Stimulated activated CD8-positive, alpha-beta memory T cell treated with anti-CD3 and anti-CD28 coated beads, Interleukin-7, amount 100 ng/mL, for 1 hour (primary cell): Measurements from ENCODE around the gene PYGL.
A peak's percentile ranks its signal among the peaks of the same experiment; 100 is the strongest.

Source experiments
- DNase-seq, 2 donors: peaks; one replicate each; pipeline ENCODE4 v3.0.0-alpha.2; 2020; ENCODE audit warnings: low read depth in 2 of 2

Gene PYGL

GRCh38 chr14:50874757-50875156, 69.5 kb downstream of the PYGL start:
- no peak for DNase-seq

- no peak for DNase-seq
Measured at GRCh38 chr14:50871914-50872732, 72.2 kb downstream of the PYGL start, which contains the start of gene ABHD12B. TSS of gene ABHD12B (plus strand) at chr14:50872053. CDS start at chr14:50872175, 122 bp downstream.

- no peak for DNase-seq
Measured at GRCh38 chr14:50871228-50871627, 73.1 kb downstream of the PYGL start.

GRCh38 chr14:50865391-50866076, 78.7 kb downstream of the PYGL start:
- no peak for DNase-seq

- no peak for DNase-seq
Measured at GRCh38 chr14:50864946-50865345, 79.3 kb downstream of the PYGL start.

- no peak for DNase-seq
Measured at GRCh38 chr14:50864237-50864636, 80.0 kb downstream of the PYGL start.

- DNase-seq = no peak
Measured at GRCh38 chr14:50862036-50862570, 82.2 kb downstream of the PYGL start.

- DNase-seq = peak; percentile 74 to 81
Measured at GRCh38 chr14:50860478-50861086, 83.7 kb downstream of the PYGL start.

- no peak for DNase-seq
Measured at GRCh38 chr14:50859296-50859624, 85.0 kb downstream of the PYGL start.

GRCh38 chr14:50856660-50857059, 87.6 kb downstream of the PYGL start:
- no peak for DNase-seq

GRCh38 chr14:50855558-50855957, 88.7 kb downstream of the PYGL start:
- no peak for DNase-seq
